ENCODE measurements around the gene ZC3H12C.
"Not testable (repeated sequence)": the region's sequence is repeated elsewhere in the genome, so short reads cannot be mapped to it uniquely, and the experiment has no call there.

The ZC3H12C gene

GRCh38 chr11:110186456-110186855 is 93.3 kb downstream of the ZC3H12C start:
- DNase-seq = no peak

- no peak for DNase-seq
Measured at GRCh38 chr11:110186867-110187266, 93.7 kb downstream of the ZC3H12C start.

GRCh38 chr11:110187731-110188130 is 94.5 kb downstream of the ZC3H12C start:
- DNase-seq = no peak

GRCh38 chr11:110190885-110191284 is 97.7 kb downstream of the ZC3H12C start:
- DNase-seq = no peak

GRCh38 chr11:110192604-110193282 is 99.6 kb downstream of the ZC3H12C start:
- DNase-seq = not testable (repeated sequence)

GRCh38 chr11:110194211-110194766 is 101.1 kb downstream of the ZC3H12C start:
- not testable (repeated sequence) for DNase-seq

- DNase-seq = no peak
Measured at GRCh38 chr11:110196241-110196754, 103.1 kb downstream of the ZC3H12C start.

- no peak for DNase-seq
Measured at GRCh38 chr11:110196884-110197420, 103.8 kb downstream of the ZC3H12C start.

- DNase-seq = no peak
Measured at GRCh38 chr11:110198031-110198729, 105.0 kb downstream of the ZC3H12C start.

GRCh38 chr11:110199184-110199981 is 106.2 kb downstream of the ZC3H12C start:
- DNase-seq = no peak

GRCh38 chr11:110200241-110200640 is 107.0 kb downstream of the ZC3H12C start:
- no peak for DNase-seq

- DNase-seq = no peak
Measured at GRCh38 chr11:110200836-110201235, 107.6 kb downstream of the ZC3H12C start.

- no peak for DNase-seq
Measured at GRCh38 chr11:110207123-110207522, 113.9 kb downstream of the ZC3H12C start.

- DNase-seq = not testable (repeated sequence)
Measured at GRCh38 chr11:110208678-110209312, 115.6 kb downstream of the ZC3H12C start.

GRCh38 chr11:110209313-110209694 is 116.1 kb downstream of the ZC3H12C start:
- DNase-seq = not testable (repeated sequence)

- no peak for DNase-seq
Measured at GRCh38 chr11:110217223-110217877, 124.2 kb downstream of the ZC3H12C start.

- DNase-seq = no peak
Measured at GRCh38 chr11:110217936-110218335, 124.7 kb downstream of the ZC3H12C start.

- DNase-seq = no peak
Measured at GRCh38 chr11:110219006-110219785, 126.0 kb downstream of the ZC3H12C start.

All from 8988T (cell line).